HG02759 (cell line): ENCODE results near the gene GBX2.

ENCODE experiments used
- ATAC-seq: cut with Tn5 transposase; IDR thresholded peaks from one replicate; pipeline ENCODE4 v1.9.1; 2021; ENCODE audit warnings: mild to moderate bottlenecking, moderate library complexity; ENCODE audit not compliant: unreplicated experiment

The GBX2 gene

DNA sequence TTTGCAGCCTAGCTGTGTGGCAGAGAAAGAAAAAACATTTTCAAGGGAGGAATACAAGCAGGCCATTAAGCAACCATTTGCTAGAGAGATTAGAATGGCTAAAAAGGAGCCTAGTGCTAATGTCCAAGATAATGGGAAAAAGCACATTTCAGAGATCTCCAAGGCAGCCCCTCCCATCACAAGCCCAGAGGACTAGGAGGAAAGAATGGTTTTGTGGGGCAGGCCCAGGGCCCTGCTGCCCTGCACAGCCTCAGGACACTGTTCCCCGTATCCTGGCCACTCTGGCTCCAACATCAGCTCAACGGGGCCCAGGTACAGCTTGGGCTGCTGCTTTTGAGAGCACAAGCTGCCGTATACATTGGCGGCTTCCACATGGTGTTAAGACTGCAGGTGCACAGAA is 16.5 kb upstream of the GBX2 start:
- no peak for ATAC-seq

DNA sequence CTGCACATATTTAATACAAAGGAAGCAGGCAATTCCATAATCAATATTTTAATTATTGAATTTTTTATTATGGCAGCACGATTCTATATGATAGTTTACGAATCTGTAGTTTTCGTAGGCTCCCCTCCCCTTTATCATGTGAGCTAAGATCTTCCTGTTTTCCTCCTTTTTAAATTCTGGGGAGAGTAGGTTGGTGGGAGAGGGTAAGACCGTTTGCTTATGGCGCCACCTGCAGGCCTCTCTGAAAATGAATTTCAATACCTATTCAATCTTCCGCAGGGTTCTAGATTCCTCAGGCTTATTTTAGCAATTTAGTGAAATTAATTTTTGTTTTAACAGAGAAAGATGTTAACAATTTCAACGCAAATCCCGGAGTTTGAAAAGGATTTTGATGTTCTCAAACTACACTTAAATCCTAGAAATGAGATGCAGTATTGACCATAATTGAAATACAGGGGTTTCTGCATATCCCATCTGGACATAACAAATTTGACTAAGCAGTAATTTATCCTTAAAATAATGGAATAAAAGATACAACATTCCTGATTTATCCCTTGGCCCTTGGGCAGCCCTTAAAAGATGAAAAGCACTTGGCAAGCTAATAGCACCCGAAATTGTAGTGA is 12.8 kb upstream of the GBX2 start:
- no peak for ATAC-seq

DNA sequence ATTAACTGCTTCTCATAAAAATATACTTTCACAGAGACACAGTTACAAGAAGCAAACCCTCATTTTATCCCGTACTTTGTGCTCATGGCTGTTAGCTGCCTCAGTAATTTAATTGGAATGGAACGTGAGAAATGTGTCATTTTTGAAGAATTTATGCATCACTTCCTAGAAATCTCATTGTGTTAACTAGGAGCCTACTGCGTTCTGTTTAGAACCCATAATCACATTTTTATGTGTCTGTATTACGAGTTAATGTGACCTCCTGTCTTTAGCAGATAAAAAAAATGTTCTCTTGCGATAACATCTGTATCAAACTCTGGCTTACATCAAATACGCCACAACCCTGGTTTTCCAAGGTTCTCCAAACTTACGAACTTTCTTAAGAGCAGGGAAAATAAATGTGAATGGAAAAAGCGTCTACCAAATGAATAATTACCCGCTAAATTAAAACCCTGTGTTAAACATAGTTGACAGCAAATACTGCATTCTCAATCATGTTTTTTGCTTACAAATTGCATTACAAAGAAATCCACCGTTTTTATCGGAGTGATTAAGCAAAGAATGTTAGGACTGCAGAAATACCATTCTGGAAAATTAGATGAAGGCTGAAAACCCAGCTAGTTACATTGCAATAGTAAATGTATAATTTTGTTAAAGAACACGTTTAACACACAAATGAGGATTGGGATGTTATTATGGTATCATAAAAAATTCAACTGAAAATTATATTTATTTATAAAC is 12.1 kb upstream of the GBX2 start:
- no peak for ATAC-seq

DNA sequence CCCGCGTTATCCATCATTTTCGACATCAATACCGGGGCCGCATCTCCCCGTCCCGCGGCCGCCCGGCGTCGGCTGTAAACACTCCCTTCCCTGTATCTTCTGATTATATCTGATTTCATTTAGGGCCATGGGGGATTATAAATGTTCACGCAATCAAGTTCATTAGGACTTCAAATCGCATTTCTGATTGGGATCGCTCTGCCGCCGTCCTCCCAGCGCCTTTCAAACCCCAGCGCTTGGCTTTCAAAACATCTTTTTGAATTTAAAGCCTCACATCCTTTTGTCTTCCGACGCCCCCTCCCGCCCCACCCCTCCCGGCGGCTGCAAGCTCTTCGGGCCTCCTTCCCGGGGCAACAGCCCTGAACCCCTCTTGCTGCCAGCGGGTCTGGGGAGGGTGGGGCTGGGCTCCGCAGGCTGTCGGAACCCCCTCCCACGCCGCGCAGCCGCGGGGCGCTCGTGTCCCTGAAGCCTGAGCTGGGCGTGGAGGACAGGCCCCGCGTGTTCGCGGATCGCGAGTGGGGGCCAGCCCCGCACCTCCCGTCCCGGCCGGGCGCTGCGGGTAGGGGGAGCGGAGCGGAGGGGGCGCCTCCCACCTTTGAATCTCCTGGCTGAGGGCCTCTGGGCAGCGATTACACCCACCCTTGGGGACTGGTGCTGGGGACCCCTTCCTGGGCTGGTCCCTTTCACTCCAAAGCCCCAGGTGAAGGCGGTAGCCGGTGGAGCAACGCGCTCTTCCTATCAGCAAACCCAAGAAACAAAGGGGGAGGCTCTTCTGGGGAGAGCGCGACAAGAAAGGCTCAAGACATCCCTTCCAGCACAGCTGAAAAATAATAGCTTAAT is 11.3 kb upstream of the GBX2 start:
- no peak for ATAC-seq

DNA sequence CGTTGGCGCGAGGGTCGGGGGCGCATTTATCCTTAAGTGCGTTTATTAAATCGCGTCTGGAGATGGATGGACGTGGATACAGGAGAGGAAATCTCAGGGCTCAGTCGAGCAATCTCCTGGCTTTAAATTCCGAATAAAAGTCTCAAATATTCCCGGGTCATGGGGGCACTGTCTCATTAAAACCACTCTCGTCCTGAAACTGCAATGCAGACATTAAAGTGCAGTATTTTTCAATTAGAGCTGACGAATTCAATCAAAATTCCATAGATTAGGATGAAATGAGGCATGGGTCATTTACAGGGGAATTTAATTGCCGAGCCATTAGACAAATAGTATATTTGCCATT is 10.7 kb upstream of the GBX2 start:
- ATAC-seq = no peak

DNA sequence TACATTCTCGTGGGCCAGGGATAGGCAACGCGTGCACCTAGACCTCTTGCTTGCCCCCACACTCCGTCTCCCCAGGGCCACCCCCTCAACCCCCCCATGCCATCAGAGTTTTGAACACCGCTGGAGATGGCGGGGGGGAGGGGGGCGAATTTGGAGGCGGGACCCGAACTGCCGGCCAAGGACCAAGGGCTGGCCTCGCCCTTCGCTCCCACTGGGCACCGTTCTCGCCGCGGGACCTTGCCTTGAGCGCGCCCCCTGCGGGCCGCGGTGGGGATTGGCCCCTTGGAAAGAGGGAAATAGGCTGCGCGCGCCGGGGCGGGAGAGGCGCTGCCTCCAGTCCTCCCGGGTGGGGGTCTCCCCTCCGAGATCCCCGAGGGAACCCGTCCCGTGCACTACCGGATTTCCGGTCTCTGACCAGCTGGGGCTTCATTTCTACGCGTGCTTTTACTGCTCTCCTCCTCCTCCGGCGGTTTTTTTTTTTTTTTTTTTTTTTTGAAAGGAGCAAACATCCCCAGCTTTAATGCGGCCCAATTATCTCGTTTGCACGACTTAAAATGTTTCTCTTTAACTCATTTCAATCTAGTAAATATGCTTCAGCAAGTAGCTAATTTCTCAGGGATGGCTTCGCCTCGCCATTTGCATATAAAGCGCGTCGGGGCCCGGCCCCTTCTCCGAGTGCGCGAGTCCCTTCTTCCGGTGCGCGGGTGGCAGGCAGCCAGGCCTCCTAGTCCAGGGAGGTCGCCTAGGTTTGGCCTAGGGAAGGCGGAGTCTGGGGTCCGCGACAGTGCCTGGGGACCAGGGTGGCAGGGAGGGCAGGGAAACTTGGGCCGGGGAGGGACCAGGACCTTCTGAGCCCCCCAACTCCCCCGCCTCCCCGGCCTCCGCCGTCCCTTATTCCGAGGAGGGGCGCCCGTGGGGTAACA is 10.0 kb upstream of the GBX2 start:
- no peak for ATAC-seq

DNA sequence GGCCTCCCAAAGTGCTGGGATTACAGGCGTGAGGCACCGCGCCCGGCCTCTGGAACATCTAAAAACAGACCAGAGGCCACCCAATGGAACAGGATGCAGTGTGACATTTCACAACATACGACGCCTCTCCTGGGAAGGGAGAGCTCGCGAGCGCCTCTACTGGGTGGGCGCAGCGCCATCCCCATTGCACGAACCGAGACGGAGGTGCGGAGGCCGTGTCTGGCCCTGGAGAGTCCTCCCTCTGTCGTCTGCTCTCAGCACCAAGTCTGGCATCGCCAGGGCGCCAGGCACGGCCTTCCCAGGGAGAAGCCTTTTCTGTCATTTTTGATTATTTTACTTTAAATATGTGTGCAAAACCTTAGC is 9.4 kb upstream of the GBX2 start:
- no peak for ATAC-seq

DNA sequence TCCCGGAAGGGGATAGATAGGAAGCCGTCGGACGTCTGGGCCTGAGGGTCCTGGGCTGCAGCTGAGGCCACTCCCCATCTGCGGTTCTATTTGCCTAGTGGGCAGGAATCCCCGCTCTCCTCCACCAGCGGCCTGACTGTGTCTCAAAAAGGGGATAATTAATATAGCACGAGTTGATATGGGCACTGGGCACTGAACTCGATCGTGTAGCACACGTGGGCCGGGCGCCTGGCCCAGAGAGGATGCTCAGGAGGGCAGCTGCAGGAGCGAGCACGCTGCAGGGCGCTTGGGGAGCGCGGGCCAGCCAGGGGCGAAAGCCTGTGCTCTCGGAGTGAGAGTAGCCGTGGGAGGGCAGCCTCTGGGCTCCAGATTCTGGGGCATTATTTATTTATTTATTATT is 8.8 kb upstream of the GBX2 start:
- ATAC-seq = no peak

DNA sequence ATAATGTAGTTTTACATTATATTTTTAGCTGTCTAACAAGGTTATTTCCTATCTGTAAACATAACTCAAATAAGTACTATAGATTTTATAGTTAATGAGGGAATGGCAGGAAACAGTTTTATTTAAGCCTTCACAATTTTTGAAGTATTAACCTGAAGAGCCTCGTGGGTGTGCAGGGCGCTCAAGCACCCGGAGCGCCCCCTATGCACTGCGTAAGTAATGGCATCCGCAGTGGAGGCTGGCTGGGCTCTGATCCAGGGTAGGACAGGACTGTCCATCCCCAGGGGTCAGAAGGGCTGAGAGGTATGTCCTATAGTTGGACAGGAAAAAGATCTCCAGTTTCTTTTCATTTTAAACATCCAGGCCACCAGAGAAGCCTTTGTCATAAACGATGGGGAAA is 8.2 kb upstream of the GBX2 start:
- ATAC-seq = no peak

DNA sequence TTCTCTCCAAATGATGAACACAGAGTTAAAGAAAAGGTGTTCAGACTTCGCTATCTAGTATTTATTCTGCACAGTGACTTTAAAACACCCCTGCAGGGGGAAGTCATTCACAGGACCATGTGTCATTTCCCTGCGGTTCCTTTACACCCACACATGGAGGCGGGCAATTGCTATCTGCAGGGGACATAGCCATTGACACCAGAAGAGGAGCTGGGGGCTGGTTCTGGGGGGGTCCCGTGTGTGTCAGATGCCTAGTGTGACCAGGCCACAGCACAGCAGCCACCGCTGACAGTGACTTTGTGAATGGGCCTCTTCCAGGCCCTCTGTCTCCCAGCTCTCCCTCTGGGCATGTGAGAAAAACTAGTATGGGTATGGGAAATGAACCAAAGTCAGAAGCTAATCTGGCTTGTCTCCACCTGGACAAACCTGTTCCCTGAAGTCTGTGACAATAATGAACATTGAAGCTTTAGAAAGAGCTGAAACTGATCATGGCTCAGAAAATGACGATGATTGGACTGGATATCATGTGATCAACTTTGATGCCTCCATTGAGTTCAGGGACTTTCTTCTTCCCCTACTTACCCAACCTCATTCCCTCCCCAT is 7.5 kb upstream of the GBX2 start:
- ATAC-seq = no peak

DNA sequence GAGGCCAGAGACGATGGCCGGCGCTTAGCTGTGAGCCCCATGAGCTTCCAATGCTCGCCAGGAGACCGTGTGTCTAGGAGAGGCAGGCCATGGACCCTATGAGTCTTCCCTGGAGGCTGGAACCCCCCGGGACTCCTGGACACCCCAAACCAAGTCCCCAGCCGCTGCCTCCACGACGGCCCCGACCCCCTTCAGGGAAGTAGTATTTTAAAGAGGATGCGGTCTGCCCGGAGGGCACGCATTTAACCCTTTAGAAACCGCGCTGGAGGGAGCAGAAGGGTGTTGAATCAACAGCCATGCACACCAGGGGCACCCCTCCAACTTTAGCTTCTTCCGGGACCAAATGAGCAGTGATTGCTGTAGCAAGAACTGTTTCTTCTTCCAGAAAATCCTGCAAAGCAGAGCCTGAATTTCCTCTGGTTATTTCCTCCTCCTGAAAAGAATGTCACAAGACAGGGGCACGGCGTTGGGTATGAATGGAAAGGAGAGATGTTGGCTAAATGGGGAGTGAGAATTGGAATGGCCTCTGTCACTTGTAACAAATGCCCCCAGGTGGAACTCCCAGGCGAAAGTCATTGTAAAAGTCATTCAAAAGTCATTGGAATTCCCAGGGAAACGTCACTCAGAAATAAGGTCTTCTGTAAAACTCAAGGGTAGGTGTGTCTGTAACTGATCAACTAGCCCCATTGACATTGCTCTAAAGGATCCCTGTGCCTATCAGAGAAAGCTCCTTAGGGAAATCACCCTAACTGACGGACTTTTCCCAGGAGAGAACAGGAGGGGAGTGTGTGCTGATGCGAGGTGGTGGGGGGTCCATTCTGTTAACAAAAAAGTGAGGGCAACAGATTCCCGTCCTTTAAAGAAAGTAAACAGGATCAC is 5.8 kb upstream of the GBX2 start:
- ATAC-seq = no peak

DNA sequence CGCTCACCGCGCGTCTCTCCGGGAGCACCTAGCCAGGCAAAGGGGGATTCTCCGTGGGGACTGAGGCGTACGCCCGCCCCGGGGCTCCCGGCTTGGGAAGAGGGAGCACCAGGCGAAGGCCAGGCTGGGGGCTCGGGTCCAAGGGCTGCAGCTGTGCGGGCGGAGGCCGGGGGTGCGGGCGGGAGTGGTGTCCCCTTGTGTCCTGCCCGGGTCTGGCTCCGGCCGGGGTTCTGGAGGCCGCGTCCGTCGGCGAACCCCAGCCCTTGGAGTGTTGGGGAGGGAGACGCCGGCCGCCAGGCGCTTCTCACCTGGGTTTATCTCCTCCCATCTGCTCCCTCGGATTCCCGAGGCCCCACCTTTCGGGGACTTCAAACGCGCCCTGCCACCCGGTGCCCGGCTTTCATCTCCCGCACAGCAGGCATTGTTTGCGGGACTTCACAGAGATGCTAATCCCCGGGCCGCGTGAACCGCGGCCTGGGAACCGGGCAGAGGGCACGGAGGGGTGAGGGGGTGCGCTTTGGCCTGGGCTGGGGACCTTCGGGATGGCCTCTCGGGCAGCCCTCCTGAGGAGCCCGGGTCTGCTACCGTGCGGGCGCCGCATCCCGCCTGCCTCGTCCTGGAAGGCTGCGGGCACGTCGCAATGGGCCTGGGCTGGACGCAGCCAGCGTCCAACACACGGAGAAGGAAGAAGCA is 5.0 kb upstream of the GBX2 start:
- ATAC-seq = no peak

DNA sequence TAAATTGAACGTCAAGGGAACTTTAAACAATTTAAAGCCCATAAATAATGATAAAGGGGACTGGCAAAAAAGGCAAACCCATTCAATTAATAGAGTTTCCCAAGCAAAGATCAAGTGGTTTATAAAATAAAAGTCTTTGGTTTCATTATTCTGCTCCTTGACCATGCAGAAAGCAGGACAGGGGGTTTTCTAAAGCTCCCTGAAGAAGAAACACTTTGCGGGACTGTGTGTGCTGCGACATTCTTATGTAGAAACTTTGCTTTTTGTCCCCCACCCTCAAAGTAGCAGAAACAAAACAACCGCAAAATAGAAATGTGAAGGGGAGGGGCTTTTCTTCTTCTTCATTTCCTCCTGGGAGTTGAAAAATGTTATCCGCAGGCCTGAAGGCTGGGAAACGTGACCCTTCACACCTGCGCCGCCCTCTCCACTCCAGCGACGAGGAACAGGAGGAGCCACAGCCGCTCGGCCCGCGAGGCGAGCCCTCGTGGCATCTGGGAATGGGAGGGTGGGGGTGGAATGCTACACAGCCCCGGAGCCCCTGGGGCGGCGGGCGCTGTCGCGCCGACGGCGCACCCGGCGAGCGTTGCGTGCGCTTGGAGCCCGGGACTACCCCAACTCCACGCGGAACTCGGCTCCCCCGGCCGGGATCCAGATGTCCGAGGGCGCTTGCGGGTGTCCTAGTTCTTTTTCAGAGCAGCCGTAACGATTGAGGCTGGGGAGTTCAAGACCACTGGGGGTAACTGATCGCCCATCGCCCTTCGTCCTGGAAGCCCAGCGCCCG is 4.3 kb upstream of the GBX2 start:
- ATAC-seq = no peak

DNA sequence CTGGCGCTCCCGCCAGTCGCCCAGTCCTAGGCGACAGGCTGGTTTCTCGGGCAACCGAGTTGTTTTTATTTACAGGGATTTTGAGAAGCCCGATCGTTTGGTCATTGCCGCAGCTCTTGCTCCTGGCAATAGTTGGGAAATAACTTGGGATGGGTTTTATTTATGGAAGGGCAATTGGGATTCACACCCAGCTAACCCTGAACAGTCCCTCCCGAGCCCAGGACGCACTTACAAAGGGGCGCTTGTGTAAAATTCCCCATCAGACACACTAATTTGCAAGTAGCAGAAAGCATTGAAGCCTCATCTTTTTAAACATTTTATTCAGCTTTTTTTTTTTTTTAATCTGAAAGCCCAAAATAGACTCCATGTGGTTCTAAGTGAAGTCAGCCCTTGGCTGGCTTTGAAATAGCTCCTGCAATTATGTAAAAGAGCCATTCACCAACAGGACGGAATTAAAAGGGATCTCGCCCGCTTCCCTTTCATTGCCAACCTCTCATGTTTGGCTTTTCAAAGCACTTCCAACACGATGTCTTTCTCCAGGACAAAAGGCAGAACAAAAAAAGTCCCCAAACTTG is 3.6 kb upstream of the GBX2 start:
- ATAC-seq = no peak

DNA sequence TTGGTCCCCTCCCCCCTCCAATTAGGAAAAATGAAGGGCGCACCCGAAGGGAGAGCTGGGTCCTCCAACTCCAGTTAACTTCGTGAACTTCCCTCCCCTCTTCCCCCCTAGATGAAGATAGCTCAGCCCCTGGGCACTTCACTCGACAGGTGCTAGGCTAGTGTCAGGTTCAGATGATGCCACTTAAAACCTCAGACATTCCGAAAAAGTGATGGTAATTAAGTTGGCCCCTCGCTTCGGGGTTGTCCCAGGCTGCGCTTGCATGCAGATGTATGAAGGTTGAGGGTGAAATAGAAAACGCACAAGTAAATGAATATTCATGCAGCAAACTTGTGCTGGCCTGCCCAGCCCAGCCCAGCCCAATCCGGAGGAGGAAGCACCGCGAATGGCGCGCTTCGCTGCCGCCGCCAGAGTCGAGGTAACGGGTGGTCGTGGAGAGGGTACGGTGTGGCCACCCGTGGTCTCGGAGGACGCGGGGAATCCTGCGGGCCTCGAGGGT is 3.0 kb upstream of the GBX2 start:
- no peak for ATAC-seq

DNA sequence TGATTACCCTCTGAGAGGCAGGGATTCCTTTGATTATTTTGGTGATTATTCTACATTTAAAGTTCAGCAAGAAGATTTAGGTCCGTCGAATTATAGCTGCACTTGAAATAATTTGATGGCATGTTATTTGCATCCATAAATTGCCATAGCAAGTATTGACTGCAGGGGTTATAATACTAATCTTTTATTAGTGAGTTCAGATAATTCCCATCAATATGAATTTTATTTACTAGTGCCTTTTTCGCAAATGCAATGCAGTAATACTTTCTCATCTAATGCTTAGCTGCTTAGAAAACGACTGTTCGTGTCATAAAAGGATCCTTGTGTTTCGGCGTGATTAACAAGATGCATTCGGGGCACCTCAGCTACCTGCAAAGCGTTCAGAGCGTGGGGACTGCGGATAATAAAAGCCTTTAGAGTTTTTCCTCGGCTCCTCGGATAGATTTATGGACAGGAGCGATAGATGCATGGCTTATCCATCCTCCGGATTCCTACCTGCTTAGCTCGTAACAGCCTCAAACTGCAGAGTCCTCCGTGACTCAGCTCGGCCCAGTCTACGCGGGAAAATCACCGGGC is 2.5 kb upstream of the GBX2 start:
- no peak for ATAC-seq

DNA sequence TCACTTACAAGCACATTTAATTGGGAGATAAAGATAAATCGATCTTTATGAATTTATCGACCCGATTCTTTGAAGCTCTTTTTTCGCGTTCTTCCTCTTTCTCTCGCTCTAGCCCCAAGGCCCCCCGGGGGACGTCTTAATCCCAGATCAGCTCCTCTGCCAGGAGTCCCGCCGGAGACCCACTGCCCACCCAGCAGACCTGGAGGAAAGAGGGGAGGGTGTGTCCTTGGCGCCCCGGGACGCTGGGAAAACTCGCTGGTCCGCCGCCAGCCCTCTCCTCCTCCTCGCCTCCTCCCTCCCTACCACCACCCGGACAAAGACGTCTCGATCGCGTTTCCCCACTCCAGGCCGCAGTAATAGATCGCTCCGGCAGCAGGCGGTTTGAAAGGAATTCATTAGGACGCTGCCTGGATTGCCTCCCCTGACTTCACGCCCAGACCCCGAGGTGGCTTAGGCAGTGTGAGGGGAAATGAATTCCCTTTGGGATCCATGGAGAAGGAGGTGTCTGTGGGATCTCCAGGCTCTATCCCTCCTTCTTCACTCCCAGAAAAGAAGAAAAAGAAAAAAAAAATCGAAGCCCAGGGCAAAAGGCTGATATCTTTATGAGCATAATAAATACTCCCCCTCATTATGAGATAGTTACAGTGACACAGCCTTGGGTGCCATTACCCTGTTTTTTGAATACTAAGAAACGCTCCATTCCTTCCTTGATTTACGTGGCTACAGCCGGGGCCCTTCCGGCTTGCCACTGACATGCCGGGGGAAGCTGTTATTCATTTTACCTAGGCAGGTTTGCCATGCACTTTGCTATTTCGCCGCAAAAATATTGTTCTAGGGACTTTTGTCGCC is 1.8 kb upstream of the GBX2 start:
- ATAC-seq = no peak
